GM12865 (cell line): ENCODE results near the gene COQ10B.
A peak's percentile ranks its signal among the peaks of the same experiment; 100 is the strongest.
"Not testable (repeated sequence)": the region's sequence is repeated elsewhere in the genome, so short reads cannot be mapped to it uniquely, and the experiment has no call there.

Source experiments
- DNase-seq: peaks from one replicate; pipeline ENCODE4 v3.0.0; 2010; ENCODE audit warnings: low read depth
- H3K4me3 ChIP-seq: 2 replicates; pipeline ENCODE4 v1.5.1; 2011; ENCODE audit warnings: mild to moderate bottlenecking, low read depth, low read length, control low read depth
- TF ChIP-seq, protein P1 (sequence below): IDR thresholded peaks from 2 replicates; pipeline ENCODE4 v1.5.1; 2011; ENCODE audit warnings: low read length, control low read depth, low read depth, inconsistent platforms; ENCODE audit not compliant: insufficient read depth; ENCODE audit errors: missing control alignments

The COQ10B gene

GRCh38 chr2:197450465-197450864 is 2.9 kb upstream of the COQ10B start:
- no peak for DNase-seq
- TF ChIP-seq, protein P1, sequence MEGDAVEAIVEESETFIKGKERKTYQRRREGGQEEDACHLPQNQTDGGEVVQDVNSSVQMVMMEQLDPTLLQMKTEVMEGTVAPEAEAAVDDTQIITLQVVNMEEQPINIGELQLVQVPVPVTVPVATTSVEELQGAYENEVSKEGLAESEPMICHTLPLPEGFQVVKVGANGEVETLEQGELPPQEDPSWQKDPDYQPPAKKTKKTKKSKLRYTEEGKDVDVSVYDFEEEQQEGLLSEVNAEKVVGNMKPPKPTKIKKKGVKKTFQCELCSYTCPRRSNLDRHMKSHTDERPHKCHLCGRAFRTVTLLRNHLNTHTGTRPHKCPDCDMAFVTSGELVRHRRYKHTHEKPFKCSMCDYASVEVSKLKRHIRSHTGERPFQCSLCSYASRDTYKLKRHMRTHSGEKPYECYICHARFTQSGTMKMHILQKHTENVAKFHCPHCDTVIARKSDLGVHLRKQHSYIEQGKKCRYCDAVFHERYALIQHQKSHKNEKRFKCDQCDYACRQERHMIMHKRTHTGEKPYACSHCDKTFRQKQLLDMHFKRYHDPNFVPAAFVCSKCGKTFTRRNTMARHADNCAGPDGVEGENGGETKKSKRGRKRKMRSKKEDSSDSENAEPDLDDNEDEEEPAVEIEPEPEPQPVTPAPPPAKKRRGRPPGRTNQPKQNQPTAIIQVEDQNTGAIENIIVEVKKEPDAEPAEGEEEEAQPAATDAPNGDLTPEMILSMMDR: no peak
- no peak overlapping the region for H3K4me3 ChIP-seq

- H3K4me3 ChIP-seq, DNase-seq: not testable (repeated sequence)
Measured at GRCh38 chr2:197450935-197451358, 2.4 kb upstream of the COQ10B start.

- peak overlapping the region; percentile 74 for H3K4me3 ChIP-seq
- TF ChIP-seq, protein P1: no peak
- DNase-seq: no peak
Measured at GRCh38 chr2:197452754-197453122, 614 bp upstream of the COQ10B start.

DNA sequence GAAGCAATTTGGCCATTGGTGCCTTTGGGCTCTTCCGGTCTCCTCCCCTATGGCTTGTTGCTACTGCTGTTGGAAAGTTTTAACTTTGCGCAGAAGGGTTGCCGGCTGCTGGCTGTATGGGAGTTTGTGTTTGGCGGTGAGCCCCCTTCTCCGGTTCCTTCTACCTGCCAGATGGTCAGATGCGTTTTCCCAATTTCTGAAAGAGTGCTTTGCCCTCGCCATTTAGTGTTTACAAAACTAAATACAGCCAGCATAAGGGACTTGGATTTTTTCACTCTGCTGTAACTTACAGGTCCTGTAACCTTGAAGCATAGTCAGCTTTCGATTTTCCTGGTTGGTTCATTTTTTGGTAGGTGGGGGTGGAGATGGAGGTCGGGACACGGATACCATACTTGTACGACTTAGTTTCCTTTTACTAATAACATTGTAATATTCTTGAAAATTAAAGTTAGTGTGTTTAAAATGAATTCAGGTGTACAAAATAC is 604 bp downstream of the COQ10B start:
- peak overlapping the region; percentile 73 for H3K4me3 ChIP-seq
- TF ChIP-seq, protein P1: no peak
- DNase-seq: no peak

GRCh38 chr2:197454923-197455322 is 1.6 kb downstream of the COQ10B start:
- no peak for DNase-seq
- peak overlapping the region; percentile 73 for H3K4me3 ChIP-seq
- TF ChIP-seq, protein P1: no peak

DNA sequence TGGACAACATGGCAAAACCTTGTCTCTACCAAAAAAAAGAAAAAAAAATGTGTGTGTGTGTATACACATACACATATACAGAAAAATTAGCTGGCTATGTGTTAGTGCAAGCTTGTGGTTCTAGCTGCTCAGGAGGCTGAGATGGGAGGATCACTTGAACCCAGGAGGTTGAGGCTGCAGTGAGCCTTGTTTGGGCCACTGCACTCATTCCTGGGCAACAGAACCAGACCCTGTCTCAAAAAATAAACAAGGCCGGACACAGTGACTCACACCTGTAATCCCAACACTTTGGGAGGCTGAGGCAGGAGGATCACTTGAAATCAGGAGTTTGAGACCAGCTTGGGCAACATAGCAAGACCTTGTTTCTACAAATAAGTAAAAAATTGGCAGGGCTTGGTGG is 2.1 kb downstream of the COQ10B start:
- DNase-seq: no peak
- TF ChIP-seq, protein P1: no peak
- no peak overlapping the region for H3K4me3 ChIP-seq

- TF ChIP-seq, protein P1: no peak
- no peak overlapping the region for H3K4me3 ChIP-seq
- no peak for DNase-seq
Measured at GRCh38 chr2:197460649-197461048, 7.3 kb downstream of the COQ10B start.
